MM.1S (cell line): ENCODE results near the gene PRR35.

Source experiments
- CTCF ChIP-seq: fragments of 300-600 bp; sonication (generic); IDR thresholded peaks from 2 replicates; pipeline ENCODE4 v1.5.1; 2016; ENCODE audit warnings: antibody characterized with exemption, low read length, mixed read lengths
- EZH2phosphoT487 ChIP-seq: fragments of 300-600 bp; sonication (generic); IDR thresholded peaks from 2 replicates; pipeline ENCODE4 v1.6.1; 2018; ENCODE audit warnings: antibody characterized with exemption, low read length

DNA sequence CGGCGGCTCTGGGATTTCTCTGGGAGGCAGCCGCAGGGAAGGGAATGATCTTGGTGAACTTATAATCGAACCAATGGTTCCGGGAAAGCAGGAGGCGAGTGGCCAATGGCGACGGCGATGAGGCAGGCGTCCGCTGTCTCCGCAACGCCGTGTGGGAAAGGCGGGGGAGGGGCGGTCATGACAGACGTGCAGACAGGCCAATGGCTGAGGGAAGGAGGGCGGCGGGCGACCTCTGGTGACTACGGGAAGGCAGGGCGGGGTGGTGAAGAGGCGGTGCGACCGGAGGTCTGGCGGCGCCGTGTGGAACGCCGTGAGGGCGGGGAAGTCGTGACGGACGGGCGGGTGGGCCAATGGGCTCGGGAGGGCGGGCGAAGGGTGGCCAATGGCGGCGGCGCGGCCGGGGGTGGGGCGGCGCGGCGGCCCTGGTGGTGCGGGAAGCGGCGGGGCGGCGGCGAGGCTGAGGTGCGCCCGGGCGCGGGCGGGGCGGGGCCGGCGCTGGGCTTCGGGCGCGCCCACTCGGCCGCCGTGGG, 29.5 kb downstream of the PRR35 start, which contains the start of gene RAB40C:
- TF ChIP-seq CTCF, result no peak
- no peak for TF ChIP-seq EZH2phosphoT487
